ENCODE results near the gene GRIK5. TPM values are rescaled to one million over a fixed set of nuclear protein-coding genes. Genes with fewer than 3 reads are reported as not detected.
"Not testable (repeated sequence)": the region's sequence is repeated elsewhere in the genome, so short reads cannot be mapped to it uniquely, and the experiment has no call there.

The GRIK5 gene
- total RNA-seq, 2 donors from 2014 or later: 2.1 to 5.9 TPM

DNA sequence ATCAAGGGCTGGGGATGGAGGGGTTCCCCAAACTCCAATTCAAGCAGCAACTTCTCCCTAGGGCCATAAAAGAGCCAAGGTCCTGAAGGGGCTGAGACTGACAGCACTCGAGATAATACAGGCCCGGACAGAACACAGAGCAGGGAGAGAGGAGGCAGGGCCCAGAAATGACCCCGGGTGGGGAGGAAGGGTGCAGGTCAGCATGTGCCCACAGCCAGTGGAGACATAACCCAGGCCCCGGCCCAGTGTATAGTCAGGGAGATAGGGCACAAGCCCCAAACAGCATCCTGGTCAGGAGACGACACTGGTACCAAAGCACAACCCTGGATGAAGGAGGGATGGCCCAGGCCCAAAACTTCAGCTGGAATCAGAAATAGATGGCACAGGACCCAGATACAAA is 47.4 kb downstream of the GRIK5 start:
- H3K9me3 ChIP-seq: no peaks in the 10 kb centered on the region
- ATAC-seq (no peak), DNase-seq (no peak)
- no peak overlapping the region for H3K27ac ChIP-seq
- 52 to 59% methylated on average over 5 of the region's 5 CpGs for WGBS, 2 donors
- no peaks in the 10 kb centered on the region for H3K36me3 ChIP-seq (replicated peaks in 1 of 2; ENCODE audit: insufficient read depth in 1 of 2, low read depth in 2 of 2)
- no peak for TF ChIP-seq POLR2A (IDR thresholded peaks at IDR 0.05)
- TF ChIP-seq, protein P1, sequence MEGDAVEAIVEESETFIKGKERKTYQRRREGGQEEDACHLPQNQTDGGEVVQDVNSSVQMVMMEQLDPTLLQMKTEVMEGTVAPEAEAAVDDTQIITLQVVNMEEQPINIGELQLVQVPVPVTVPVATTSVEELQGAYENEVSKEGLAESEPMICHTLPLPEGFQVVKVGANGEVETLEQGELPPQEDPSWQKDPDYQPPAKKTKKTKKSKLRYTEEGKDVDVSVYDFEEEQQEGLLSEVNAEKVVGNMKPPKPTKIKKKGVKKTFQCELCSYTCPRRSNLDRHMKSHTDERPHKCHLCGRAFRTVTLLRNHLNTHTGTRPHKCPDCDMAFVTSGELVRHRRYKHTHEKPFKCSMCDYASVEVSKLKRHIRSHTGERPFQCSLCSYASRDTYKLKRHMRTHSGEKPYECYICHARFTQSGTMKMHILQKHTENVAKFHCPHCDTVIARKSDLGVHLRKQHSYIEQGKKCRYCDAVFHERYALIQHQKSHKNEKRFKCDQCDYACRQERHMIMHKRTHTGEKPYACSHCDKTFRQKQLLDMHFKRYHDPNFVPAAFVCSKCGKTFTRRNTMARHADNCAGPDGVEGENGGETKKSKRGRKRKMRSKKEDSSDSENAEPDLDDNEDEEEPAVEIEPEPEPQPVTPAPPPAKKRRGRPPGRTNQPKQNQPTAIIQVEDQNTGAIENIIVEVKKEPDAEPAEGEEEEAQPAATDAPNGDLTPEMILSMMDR (IDR thresholded peaks at IDR 0.05): no peak
- intact Hi-C loops (cut with DNase I): no loop called here
- H3K4me3 ChIP-seq: no peak overlapping the region
- no peaks in the 10 kb centered on the region for H3K27me3 ChIP-seq
- H3K4me1 ChIP-seq: no peaks in the 10 kb centered on the region

DNA sequence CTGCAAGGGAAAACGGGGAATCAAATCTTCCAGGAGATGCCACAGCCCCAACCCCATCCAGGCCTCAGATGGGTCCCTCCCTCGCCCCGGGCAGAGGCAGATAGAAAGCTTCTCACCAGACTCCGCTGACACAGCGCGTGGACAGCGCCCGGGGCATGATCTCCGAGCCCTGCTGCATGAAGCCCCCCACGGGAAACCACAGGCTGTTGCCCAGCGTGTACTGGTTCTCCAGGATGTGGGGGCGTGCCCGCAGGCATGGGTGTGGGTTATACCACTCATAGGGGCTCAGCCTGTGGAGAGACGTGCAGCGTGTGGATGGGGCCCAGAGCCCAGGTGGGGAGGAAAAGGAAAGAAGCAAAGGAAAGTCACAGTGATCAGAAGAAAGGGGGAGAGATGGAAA is 48.8 kb downstream of the GRIK5 start:
- H3K27ac ChIP-seq: no peak overlapping the region
- TF ChIP-seq POLR2A (IDR thresholded peaks at IDR 0.05): no peak
- TF ChIP-seq, protein P1 (IDR thresholded peaks at IDR 0.05): no peak
- no peaks in the 10 kb centered on the region for H3K9me3 ChIP-seq
- H3K4me1 ChIP-seq: no peaks in the 10 kb centered on the region
- intact Hi-C loops (cut with DNase I): no loop called here
- no peaks in the 10 kb centered on the region for H3K27me3 ChIP-seq
- H3K4me3 ChIP-seq: no peak overlapping the region
- DNase-seq (no peak), ATAC-seq (no peak)
- 57 to 67% methylated on average over 10 to 13 of the region's 15 CpGs for WGBS, 2 donors
- no peaks in the 10 kb centered on the region for H3K36me3 ChIP-seq (replicated peaks in 1 of 2; ENCODE audit: insufficient read depth in 1 of 2, low read depth in 2 of 2)

DNA sequence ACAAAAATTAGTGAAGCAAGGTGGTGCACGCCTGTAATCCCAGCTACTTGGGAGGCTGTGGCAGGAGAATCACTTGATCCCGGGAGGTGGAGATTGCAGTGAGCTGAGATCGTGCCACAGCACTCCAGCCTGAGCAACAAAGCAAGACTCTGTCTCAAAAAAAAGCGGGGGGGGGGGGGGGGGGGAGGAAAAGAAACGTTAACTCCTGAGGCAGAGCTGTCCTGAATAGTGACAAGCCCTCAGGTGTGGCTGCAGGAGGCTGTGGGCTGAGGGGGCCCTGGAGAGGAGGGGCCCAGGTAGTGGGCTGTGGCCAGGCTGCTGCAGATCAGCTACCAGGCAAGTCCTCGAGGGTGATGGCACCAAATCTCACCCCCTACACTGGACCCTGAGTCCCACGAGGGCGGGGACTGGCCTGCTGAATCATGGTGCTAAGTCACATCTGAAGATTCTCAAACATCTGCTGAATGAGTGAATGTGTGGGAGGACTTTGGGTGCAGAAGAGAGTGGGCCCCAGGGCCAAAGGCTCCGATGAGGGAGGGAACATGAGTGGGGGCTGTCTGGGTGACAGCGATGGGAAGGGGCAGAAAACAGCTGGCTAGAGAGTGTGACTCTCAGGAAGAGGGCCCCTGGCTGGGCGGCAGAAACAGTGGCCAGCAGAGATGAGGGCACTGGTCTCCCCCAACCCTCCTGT is 51.4 kb downstream of the GRIK5 start:
- no peak for DNase-seq
- ATAC-seq: no peak
- 65 to 76% methylated on average over 10 of the region's 11 CpGs for WGBS, 2 donors
- no peaks in the 10 kb centered on the region for H3K36me3 ChIP-seq (replicated peaks in 1 of 2; ENCODE audit: insufficient read depth in 1 of 2, low read depth in 2 of 2)
- H3K4me3 ChIP-seq: no peak overlapping the region
- H3K27ac ChIP-seq: no peak overlapping the region
- no peaks in the 10 kb centered on the region for H3K27me3 ChIP-seq
- TF ChIP-seq, protein P1 (IDR thresholded peaks at IDR 0.05): no peak
- TF ChIP-seq POLR2A (IDR thresholded peaks at IDR 0.05): no peak
- no peaks in the 10 kb centered on the region for H3K4me1 ChIP-seq
- H3K9me3 ChIP-seq: no peaks in the 10 kb centered on the region
- intact Hi-C loops (cut with DNase I): no loop called here

DNA sequence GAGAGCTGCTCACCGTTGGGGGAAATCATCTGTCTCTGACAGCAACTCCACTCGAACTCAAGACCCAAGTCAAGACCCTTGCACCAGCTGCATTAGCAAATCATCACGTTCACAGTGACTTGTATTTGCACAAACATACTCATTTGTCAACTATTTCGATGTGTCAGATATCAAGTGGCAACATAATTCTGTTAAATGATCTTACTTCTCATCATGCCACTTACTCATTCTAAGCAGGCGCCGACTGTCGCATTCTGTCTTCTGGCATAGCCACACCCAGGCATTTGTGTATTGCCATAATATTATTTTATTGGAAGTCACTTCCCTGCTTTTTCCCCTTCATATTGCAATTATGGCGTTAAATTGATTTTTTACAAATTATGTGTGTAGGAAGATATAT is 53.0 kb downstream of the GRIK5 start:
- WGBS, 2 donors: 70 to 73% methylated on average over 8 of the region's 8 CpGs
- Histone ChIP-seq H3K4me3 (no peak overlapping the region), H3K36me3 (replicated peaks in 1 of 2; ENCODE audit: insufficient read depth in 1 of 2, low read depth in 2 of 2) (no peaks in the 10 kb centered on the region), H3K4me1 (no peaks in the 10 kb centered on the region), H3K27me3 (no peaks in the 10 kb centered on the region), H3K9me3 (no peaks in the 10 kb centered on the region), H3K27ac (no peak overlapping the region)
- no peak for ATAC-seq
- intact Hi-C loops (cut with DNase I): no loop called here
- DNase-seq: no peak
- no peak for TF ChIP-seq POLR2A (IDR thresholded peaks at IDR 0.05)
- TF ChIP-seq, protein P1 (IDR thresholded peaks at IDR 0.05): no peak

DNA sequence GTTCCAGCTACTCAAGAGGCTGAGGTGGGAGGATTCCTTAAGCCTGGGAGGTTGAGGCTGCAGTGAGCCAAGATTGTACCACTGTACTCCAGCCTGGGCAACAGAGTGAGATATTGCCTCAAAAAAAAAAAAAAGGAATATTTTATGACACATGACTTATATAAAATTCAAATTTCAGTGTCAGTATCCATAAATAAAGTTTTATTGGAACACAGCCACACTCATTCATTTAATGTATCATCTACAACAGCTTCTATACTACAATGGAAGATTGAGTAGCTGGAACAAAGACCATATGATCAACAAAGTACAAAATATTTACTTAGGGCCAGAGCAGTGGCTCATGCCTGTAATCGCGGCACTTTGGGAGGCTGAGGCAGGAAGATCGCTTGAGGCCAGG is 57.3 kb downstream of the GRIK5 start:
- intact Hi-C loops (cut with DNase I); H3K9me3 ChIP-seq; DNase-seq; H3K27me3 ChIP-seq; H3K27ac ChIP-seq; H3K4me3 ChIP-seq; H3K4me1 ChIP-seq; H3K36me3 ChIP-seq (replicated peaks in 1 of 2; ENCODE audit: insufficient read depth in 1 of 2, low read depth in 2 of 2); ATAC-seq: not testable (repeated sequence)
- 81 to 88% methylated on average over 3 of the region's 3 CpGs for WGBS, 2 donors
